ENCODE measurements around the gene PLPPR4. TPM values are rescaled to one million over a fixed set of nuclear protein-coding genes. Genes with fewer than 3 reads are reported as not detected.
"Not testable (repeated sequence)": the region's sequence is repeated elsewhere in the genome, so short reads cannot be mapped to it uniquely, and the experiment has no call there.

Gene PLPPR4
- total RNA-seq, 1 experiment from 2014 or later = not detected

DNA sequence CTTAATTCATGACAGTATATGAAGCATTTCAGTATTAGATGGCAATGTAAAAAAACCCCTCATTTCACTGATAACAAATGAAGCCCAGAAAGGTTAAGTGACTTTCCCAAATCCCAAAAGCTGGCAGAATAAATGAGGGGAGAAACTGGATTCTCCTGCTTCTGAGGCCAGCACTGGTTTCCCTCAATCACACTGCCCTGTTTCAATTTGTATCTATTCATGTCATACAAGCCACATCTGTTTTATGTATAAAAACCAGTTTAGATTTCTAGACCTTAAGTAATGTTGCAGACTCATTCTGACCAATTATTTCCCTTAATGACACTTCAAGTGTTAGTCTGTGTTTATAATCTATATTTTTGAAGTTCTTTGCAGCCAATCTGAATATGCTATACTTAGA lies 16.8 kb downstream of the PLPPR4 start:
- ChIA-PET CTCF (no interaction called here), POLR2A (interaction anchor here (0.5 kb wide), 1 partner anchor 39 kb away, joined by 3 read pairs; no protein-coding TSS in a partner anchor)
- no peaks in the 10 kb centered on the region for H3K4me1 Mint-ChIP-seq (ENCODE audit: insufficient read depth, unreplicated experiment)
- H3K9me3 Mint-ChIP-seq (ENCODE audit: unreplicated experiment) = no peaks in the 10 kb centered on the region
- intact Hi-C loops (cut with micrococcal nuclease) = no loop called here
- TF ChIP-seq, protein P1, sequence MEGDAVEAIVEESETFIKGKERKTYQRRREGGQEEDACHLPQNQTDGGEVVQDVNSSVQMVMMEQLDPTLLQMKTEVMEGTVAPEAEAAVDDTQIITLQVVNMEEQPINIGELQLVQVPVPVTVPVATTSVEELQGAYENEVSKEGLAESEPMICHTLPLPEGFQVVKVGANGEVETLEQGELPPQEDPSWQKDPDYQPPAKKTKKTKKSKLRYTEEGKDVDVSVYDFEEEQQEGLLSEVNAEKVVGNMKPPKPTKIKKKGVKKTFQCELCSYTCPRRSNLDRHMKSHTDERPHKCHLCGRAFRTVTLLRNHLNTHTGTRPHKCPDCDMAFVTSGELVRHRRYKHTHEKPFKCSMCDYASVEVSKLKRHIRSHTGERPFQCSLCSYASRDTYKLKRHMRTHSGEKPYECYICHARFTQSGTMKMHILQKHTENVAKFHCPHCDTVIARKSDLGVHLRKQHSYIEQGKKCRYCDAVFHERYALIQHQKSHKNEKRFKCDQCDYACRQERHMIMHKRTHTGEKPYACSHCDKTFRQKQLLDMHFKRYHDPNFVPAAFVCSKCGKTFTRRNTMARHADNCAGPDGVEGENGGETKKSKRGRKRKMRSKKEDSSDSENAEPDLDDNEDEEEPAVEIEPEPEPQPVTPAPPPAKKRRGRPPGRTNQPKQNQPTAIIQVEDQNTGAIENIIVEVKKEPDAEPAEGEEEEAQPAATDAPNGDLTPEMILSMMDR (IDR thresholded peaks at IDR 0.05; ENCODE audit: unreplicated experiment) = no peak
- H3K27me3 Mint-ChIP-seq (ENCODE audit: insufficient read depth, unreplicated experiment) = no peaks in the 10 kb centered on the region
- no peak overlapping the region for H3K27ac Mint-ChIP-seq (ENCODE audit: low read depth, unreplicated experiment)
- DNase-seq (ENCODE audit: unreplicated experiment) = no peak
- BruUV-seq (replicated peaks) = no TSS peak
- no peak overlapping the region for H3K4me3 Mint-ChIP-seq (ENCODE audit: unreplicated experiment)
- no peaks in the 10 kb centered on the region for H3K36me3 Mint-ChIP-seq (ENCODE audit: insufficient read depth, unreplicated experiment)

DNA sequence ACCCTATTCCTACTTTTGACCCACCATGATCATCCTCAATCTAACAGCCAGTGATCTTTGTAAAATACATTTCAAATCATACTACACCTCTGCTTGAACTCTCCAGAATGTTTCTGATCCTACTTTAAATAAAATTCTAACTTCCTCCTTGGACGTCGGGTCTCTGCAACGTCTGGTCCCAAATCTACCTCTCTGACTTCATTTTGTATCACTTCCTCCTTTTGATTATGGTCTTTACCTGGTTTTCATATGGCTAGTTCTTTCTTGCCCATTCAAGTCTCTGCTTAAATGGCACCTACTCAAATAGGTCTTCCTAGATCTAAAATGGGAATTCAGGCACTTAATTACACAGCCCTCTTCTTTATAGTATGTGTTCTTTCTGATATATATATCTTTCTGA lies 18.2 kb downstream of the PLPPR4 start:
- TF ChIP-seq, protein P1 (IDR thresholded peaks at IDR 0.05; ENCODE audit: unreplicated experiment) = no peak
- H3K9me3 Mint-ChIP-seq (ENCODE audit: unreplicated experiment) = no peaks in the 10 kb centered on the region
- no peak for DNase-seq (ENCODE audit: unreplicated experiment)
- no peaks in the 10 kb centered on the region for H3K27me3 Mint-ChIP-seq (ENCODE audit: insufficient read depth, unreplicated experiment)
- ChIA-PET CTCF (no interaction called here), POLR2A (no interaction called here)
- no peak overlapping the region for H3K27ac Mint-ChIP-seq (ENCODE audit: low read depth, unreplicated experiment)
- H3K36me3 Mint-ChIP-seq (ENCODE audit: insufficient read depth, unreplicated experiment) = no peaks in the 10 kb centered on the region
- no peaks in the 10 kb centered on the region for H3K4me1 Mint-ChIP-seq (ENCODE audit: insufficient read depth, unreplicated experiment)
- intact Hi-C loops (cut with micrococcal nuclease) = no loop called here
- no TSS peak for BruUV-seq (replicated peaks)
- no peak overlapping the region for H3K4me3 Mint-ChIP-seq (ENCODE audit: unreplicated experiment)

DNA sequence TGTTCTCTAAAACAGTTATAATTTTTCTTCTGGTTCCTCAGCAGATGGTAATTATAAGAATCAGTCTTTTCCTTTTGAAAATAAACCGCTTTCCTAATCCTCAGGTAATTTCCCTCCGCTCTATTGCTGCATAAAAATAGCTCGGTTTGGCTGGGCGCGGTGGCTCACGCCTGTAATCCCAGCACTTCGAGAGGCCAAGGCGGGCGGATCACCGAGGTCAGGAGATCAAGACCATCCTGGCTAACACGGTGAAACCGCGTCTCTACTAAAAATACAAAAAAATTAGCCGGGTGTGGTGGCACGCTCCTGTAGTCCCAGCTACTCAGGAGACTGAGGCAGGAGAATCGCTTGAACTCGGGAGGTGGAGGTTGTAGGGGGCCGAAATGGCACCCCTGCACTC lies 19.2 kb downstream of the PLPPR4 start:
- BruUV-seq (replicated peaks); H3K27ac Mint-ChIP-seq (ENCODE audit: low read depth, unreplicated experiment); POLR2A ChIA-PET; H3K36me3 Mint-ChIP-seq (ENCODE audit: insufficient read depth, unreplicated experiment); H3K4me3 Mint-ChIP-seq (ENCODE audit: unreplicated experiment); DNase-seq (ENCODE audit: unreplicated experiment); intact Hi-C loops (cut with micrococcal nuclease); H3K4me1 Mint-ChIP-seq (ENCODE audit: insufficient read depth, unreplicated experiment); H3K9me3 Mint-ChIP-seq (ENCODE audit: unreplicated experiment); H3K27me3 Mint-ChIP-seq (ENCODE audit: insufficient read depth, unreplicated experiment): not testable (repeated sequence)
- CTCF ChIA-PET = interaction anchor here (0.7 kb wide), 1 partner anchor 30 kb away, joined by 3 read pairs; no protein-coding TSS in a partner anchor

DNA sequence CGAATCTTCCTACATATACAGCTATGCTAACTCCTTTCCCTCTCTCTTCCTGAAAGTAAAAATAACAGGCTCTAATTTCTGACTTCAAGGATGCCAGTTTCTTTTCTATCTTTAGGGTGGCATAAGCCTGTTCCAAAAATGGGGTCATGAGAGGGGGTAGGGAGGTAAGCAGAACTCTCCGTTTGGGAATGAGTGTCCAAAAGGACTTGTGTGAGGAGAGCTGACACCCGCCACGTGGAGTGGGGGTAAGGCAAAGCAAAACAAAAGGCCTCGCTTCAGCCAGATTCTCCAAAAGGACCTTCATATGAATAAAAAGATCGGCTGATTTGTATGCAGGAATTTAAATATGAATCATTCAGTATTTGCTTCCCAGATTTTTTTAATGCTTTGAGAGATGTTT lies 28.6 kb downstream of the PLPPR4 start:
- TF ChIP-seq, protein P1 (IDR thresholded peaks at IDR 0.05; ENCODE audit: unreplicated experiment) = no peak
- intact Hi-C loops (cut with micrococcal nuclease) = no loop called here
- no peaks in the 10 kb centered on the region for H3K36me3 Mint-ChIP-seq (ENCODE audit: insufficient read depth, unreplicated experiment)
- ChIA-PET CTCF (no interaction called here), POLR2A (no interaction called here)
- H3K4me1 Mint-ChIP-seq (ENCODE audit: insufficient read depth, unreplicated experiment) = no peaks in the 10 kb centered on the region
- H3K27ac Mint-ChIP-seq (ENCODE audit: low read depth, unreplicated experiment) = no peak overlapping the region
- H3K9me3 Mint-ChIP-seq (ENCODE audit: unreplicated experiment) = no peaks in the 10 kb centered on the region
- DNase-seq (ENCODE audit: unreplicated experiment) = no peak
- no peaks in the 10 kb centered on the region for H3K27me3 Mint-ChIP-seq (ENCODE audit: insufficient read depth, unreplicated experiment)
- no TSS peak for BruUV-seq (replicated peaks)
- no peak overlapping the region for H3K4me3 Mint-ChIP-seq (ENCODE audit: unreplicated experiment)

DNA sequence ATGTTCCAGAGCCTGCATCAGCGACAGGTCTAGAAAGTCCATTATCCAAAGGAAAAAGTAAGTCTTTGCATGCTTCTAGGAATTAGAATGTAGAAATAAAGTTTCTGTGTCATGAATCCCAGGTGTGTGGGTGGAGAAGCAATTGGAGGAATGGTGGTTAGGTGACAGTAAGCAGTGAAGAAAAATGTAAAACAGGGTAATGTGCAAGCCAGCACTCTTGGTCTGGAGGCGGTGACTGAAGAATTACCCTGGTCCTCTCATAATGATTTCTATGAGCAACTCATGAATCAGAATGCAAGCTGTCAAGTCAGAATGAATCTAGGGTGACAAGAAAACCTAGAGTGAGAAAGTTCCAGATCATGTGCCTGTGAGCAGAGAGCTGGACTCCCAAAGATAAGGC lies 33.6 kb downstream of the PLPPR4 start:
- CTCF ChIA-PET = interaction anchor here (1.2 kb wide), 1 partner anchor 12 kb away, joined by 3 read pairs; no protein-coding TSS in a partner anchor
- no peak overlapping the region for H3K27ac Mint-ChIP-seq (ENCODE audit: low read depth, unreplicated experiment)
- no peaks in the 10 kb centered on the region for H3K4me1 Mint-ChIP-seq (ENCODE audit: insufficient read depth, unreplicated experiment)
- DNase-seq (ENCODE audit: unreplicated experiment) = no peak
- TF ChIP-seq, protein P1 (IDR thresholded peaks at IDR 0.05; ENCODE audit: unreplicated experiment) = no peak
- no TSS peak for BruUV-seq (replicated peaks)
- H3K36me3 Mint-ChIP-seq (ENCODE audit: insufficient read depth, unreplicated experiment) = no peaks in the 10 kb centered on the region
- intact Hi-C loops (cut with micrococcal nuclease) = no loop called here
- H3K4me3 Mint-ChIP-seq (ENCODE audit: unreplicated experiment) = no peak overlapping the region
- no peaks in the 10 kb centered on the region for H3K27me3 Mint-ChIP-seq (ENCODE audit: insufficient read depth, unreplicated experiment)
- POLR2A ChIA-PET = no interaction called here
- no peaks in the 10 kb centered on the region for H3K9me3 Mint-ChIP-seq (ENCODE audit: unreplicated experiment)
